Panc1 (cell line): ENCODE measurements around the gene PRSS3. TPM values are rescaled to one million over a fixed set of nuclear protein-coding genes. Genes with fewer than 3 reads are reported as not detected.

Experiments used
- ATAC-seq: fragments of 200-7000 bp; cut with Tn5 transposase; 2 replicates; pipeline ENCODE4 v1.9.1; 2020; ENCODE audit warnings: mild to moderate bottlenecking, moderate library complexity
- BruUV-seq: library from RNA; stranded (reverse); fragments of 400-500 nt; replicated peaks from 2 replicates; lab custom pipeline; 2021; lab: Mats Ljungman, UMichigan
- CTCF ChIA-PET: fragments of 300-600 bp; sonication (Branson Sonifier 250); formaldehyde crosslinking; loops from one replicate; lab custom pipeline; 2022; ENCODE audit warnings: antibody characterized with exemption; lab: Charles Lee
- POLR2A ChIA-PET: fragments of 300-600 bp; sonication (Branson Sonifier 250); formaldehyde crosslinking; loops from one replicate; lab custom pipeline; 2022; ENCODE audit warnings: antibody characterized with exemption; lab: Charles Lee
- DNase-seq: peaks from one replicate; pipeline ENCODE4 v3.0.0-alpha.2; 2010; ENCODE audit warnings: low read depth, low spot score
- H3K27ac ChIP-seq: 2 replicates; pipeline ENCODE4 v1.5.1; 2011; ENCODE audit warnings: mild to moderate bottlenecking, low read length, inconsistent platforms
- H3K27me3 ChIP-seq: fragments of 200-500 bp; sonication (Bioruptor generic); 2 replicates; pipeline ENCODE4 v1.6.0; 2014; ENCODE audit warnings: low read length, inconsistent platforms; ENCODE audit not compliant: control insufficient read depth, insufficient read depth
- H3K36me3 ChIP-seq: fragments of 200-500 bp; sonication (Bioruptor generic); 2 replicates; pipeline ENCODE4 v1.5.1; 2014; ENCODE audit warnings: inconsistent platforms, mild to moderate bottlenecking, low read length, moderate library complexity; ENCODE audit not compliant: control insufficient read depth, insufficient read depth
- H3K4me1 ChIP-seq: 2 replicates; pipeline ENCODE4 v1.5.1; 2011; ENCODE audit warnings: inconsistent platforms, mild to moderate bottlenecking, low read length, moderate library complexity; ENCODE audit not compliant: control insufficient read depth, insufficient read depth
- H3K4me3 ChIP-seq, 2 experiments: 2 replicates each; pipeline ENCODE4 v1.5.1; 2011 to 2012; ENCODE audit warnings: low read depth in 2 of 2, low read length in 2 of 2, mild to moderate bottlenecking in 2 of 2, inconsistent platforms in 1 of 2, moderate library complexity in 1 of 2
- H3K9me3 ChIP-seq: fragments of 200-500 bp; sonication (Bioruptor generic); 2 replicates; pipeline ENCODE4 v1.5.1; 2014; ENCODE audit warnings: low read depth, mild to moderate bottlenecking, inconsistent platforms, low read length, moderate library complexity; ENCODE audit not compliant: control insufficient read depth, insufficient read depth
- POLR2AphosphoS5 ChIP-seq: IDR thresholded peaks from 2 replicates; pipeline ENCODE4 v1.6.1; 2012; ENCODE audit warnings: mild to moderate bottlenecking, low read depth, low read length, moderate library complexity
- SIN3A ChIP-seq: IDR thresholded peaks from 2 replicates; pipeline ENCODE4 v1.6.1; 2012; ENCODE audit warnings: low read depth, mild to moderate bottlenecking, low read length, moderate library complexity, borderline replicate concordance; ENCODE audit not compliant: insufficient read depth
- in situ Hi-C: cut with HindIII; loops from 2 replicates; pipeline ENCODE4 v1.10.0; 2016; ENCODE audit warnings: low sequenced_read_pairs, low pct_unique_long_range_greater_than_20kb
- intact Hi-C: fragments of 100-400 bp; cut with micrococcal nuclease; formaldehyde crosslinking; loops from one replicate; pipeline ENCODE4 v1.10.0; 2022; ENCODE audit not compliant: unreplicated experiment
- total RNA-seq: library from RNA; stranded (reverse); gene quantifications from one replicate; pipeline ENCODE4 v1.2.1, GENCODE V29; 2021; ENCODE audit not compliant: unreplicated experiment
- TF ChIP-seq, protein P1 (sequence below): fragments of 450-650 bp; IDR thresholded peaks from 2 replicates; pipeline ENCODE4 v1.5.1; 2017; ENCODE audit warnings: mild to moderate bottlenecking
- TF ChIP-seq, protein P2 (sequence below), 2 experiments: IDR thresholded peaks; 2 replicates each; pipeline ENCODE4 v1.6.1; 2011 to 2012; ENCODE audit warnings: low read depth in 2 of 2, control low read depth in 1 of 2, low read length in 1 of 2, mild to moderate bottlenecking in 1 of 2, moderate library complexity in 1 of 2; ENCODE audit not compliant: insufficient read depth in 1 of 2

The PRSS3 gene
- total RNA-seq, 1 experiment from 2014 or later: 1.0 TPM

DNA sequence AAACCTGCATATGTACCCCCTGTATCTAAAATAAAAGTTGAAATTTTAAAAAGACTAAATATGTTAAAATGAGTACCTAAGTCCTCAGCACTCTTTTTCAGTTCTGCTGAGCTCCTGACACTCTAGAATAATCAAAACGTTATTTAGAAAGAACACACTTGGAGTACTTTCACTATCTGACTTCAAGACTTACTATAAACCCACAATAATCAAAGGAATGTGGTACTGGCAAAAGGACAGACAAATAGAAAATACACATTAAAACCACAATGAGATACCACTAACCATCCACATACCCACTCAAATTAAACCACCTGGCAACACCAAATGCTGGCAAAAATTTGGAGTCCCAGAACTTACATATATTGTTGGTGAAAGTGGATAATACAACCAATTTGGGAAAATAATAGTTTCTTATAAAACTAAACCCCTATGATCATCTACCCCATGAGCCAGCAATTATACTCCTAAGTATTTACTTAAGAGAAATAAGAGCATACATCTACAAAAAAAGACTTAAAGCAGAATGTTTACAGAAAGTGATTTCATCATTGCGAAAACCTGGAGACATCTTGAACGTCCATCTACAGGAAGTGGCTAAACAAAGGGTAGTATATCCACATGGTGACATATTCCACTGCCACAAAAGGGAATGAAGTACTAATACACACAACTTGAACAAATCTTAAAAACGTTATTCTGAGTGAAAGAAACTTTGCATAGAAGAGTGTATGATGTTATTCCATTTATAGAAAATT is 12.8 kb upstream of the PRSS3 start:
- no peak for ATAC-seq
- Histone ChIP-seq H3K36me3 (no peaks in the 10 kb centered on the region), H3K4me3 (no peak overlapping the region), H3K9me3 (no peaks in the 10 kb centered on the region), H3K4me1 (no peaks in the 10 kb centered on the region), H3K27me3 (no peaks in the 10 kb centered on the region), H3K27ac (no peak overlapping the region)
- no TSS peak for BruUV-seq
- in situ Hi-C loops: no loop called here
- POLR2A ChIA-PET: no interaction called here
- CTCF ChIA-PET: no interaction called here
- TF ChIP-seq, protein P1, sequence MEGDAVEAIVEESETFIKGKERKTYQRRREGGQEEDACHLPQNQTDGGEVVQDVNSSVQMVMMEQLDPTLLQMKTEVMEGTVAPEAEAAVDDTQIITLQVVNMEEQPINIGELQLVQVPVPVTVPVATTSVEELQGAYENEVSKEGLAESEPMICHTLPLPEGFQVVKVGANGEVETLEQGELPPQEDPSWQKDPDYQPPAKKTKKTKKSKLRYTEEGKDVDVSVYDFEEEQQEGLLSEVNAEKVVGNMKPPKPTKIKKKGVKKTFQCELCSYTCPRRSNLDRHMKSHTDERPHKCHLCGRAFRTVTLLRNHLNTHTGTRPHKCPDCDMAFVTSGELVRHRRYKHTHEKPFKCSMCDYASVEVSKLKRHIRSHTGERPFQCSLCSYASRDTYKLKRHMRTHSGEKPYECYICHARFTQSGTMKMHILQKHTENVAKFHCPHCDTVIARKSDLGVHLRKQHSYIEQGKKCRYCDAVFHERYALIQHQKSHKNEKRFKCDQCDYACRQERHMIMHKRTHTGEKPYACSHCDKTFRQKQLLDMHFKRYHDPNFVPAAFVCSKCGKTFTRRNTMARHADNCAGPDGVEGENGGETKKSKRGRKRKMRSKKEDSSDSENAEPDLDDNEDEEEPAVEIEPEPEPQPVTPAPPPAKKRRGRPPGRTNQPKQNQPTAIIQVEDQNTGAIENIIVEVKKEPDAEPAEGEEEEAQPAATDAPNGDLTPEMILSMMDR: no peak
- no peak for TF ChIP-seq POLR2AphosphoS5
- TF ChIP-seq, protein P2, sequence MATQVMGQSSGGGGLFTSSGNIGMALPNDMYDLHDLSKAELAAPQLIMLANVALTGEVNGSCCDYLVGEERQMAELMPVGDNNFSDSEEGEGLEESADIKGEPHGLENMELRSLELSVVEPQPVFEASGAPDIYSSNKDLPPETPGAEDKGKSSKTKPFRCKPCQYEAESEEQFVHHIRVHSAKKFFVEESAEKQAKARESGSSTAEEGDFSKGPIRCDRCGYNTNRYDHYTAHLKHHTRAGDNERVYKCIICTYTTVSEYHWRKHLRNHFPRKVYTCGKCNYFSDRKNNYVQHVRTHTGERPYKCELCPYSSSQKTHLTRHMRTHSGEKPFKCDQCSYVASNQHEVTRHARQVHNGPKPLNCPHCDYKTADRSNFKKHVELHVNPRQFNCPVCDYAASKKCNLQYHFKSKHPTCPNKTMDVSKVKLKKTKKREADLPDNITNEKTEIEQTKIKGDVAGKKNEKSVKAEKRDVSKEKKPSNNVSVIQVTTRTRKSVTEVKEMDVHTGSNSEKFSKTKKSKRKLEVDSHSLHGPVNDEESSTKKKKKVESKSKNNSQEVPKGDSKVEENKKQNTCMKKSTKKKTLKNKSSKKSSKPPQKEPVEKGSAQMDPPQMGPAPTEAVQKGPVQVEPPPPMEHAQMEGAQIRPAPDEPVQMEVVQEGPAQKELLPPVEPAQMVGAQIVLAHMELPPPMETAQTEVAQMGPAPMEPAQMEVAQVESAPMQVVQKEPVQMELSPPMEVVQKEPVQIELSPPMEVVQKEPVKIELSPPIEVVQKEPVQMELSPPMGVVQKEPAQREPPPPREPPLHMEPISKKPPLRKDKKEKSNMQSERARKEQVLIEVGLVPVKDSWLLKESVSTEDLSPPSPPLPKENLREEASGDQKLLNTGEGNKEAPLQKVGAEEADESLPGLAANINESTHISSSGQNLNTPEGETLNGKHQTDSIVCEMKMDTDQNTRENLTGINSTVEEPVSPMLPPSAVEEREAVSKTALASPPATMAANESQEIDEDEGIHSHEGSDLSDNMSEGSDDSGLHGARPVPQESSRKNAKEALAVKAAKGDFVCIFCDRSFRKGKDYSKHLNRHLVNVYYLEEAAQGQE (IDR thresholded peaks at IDR 0.05; ENCODE audit: insufficient read depth in 1 of 2, low read depth in 2 of 2, low read length in 1 of 2): no peak
- no peak for DNase-seq
- intact Hi-C loops: no loop called here

DNA sequence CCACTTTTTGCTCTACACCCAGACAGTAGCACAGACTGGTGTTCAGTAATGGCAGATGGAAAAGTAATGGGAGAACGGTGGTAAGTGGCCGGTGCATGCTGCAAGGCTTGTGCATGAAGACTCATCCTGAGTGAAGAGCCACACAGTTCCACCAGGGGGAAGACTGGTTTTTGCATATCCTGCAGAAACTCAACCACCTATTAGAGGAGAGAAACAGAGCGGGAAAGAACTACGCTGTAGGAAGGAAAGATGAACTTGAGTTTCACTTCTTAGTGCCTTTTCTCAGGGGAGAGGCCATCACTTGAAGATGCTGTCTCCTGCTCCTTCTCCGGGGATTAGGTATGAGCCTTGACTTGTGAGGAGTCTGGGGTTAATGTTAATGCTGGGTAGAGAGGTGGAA is 9.4 kb upstream of the PRSS3 start:
- no peaks in the 10 kb centered on the region for H3K36me3 ChIP-seq
- ChIA-PET CTCF (no interaction called here), POLR2A (no interaction called here)
- no peak overlapping the region for H3K27ac ChIP-seq
- intact Hi-C loops: no loop called here
- no TSS peak for BruUV-seq
- no peak overlapping the region for H3K4me3 ChIP-seq
- TF ChIP-seq, protein P1: peak; percentile 37
- no peak for TF ChIP-seq SIN3A
- H3K9me3 ChIP-seq: no peaks in the 10 kb centered on the region
- no peaks in the 10 kb centered on the region for H3K4me1 ChIP-seq
- ATAC-seq (peak; percentile 78), DNase-seq (no peak)
- in situ Hi-C loops: no loop called here
- 0 out of 2 replicates have a peak, but pooled peaks cover 2% of the 10 kb centered on the region for H3K27me3 ChIP-seq
